Keratinocyte (primary cell): ENCODE data around the gene N4BP2.

Source experiments
- CTCF ChIP-seq, 3 experiments: IDR thresholded peaks in 1 of 3; conservative IDR thresholded peaks in 1 of 3; optimal IDR thresholded peaks in 1 of 3; 2 replicates in 2 of 3; 3 replicates in 1 of 3; pipeline versions ENCODE3 to v1.5.1; 2011; ENCODE audit warnings: low read length in 3 of 3, mild to moderate bottlenecking in 3 of 3, moderate library complexity in 2 of 3, control low read depth in 1 of 3, inconsistent platforms in 1 of 3; ENCODE audit not compliant: insufficient read depth in 2 of 3; ENCODE audit errors: extremely low read depth in 1 of 3
- EZH2 ChIP-seq: IDR thresholded peaks from one replicate; pipeline ENCODE4 v1.6.1; 2012; ENCODE audit warnings: inconsistent platforms, mild to moderate bottlenecking, low read length, moderate library complexity

GRCh38 chr4:40112027-40112792 is 55.6 kb downstream of the N4BP2 start:
- no peak for TF ChIP-seq CTCF (optimal IDR thresholded peaks at IDR 0.05 in 1 of 3, IDR thresholded peaks at IDR 0.05 in 1 of 3, conservative IDR thresholded peaks at IDR 0.05 in 1 of 3; ENCODE audit: extremely low read depth in 1 of 3, insufficient read depth in 2 of 3, low read length in 3 of 3)
- no peak for TF ChIP-seq EZH2
